Hematopoietic multipotent progenitor cell treated with erythropoietin and hydrocortisone succinate and interleukin-3 and kit ligand, for 8 days (in vitro differentiated cells): ENCODE measurements around the gene PRSS1.
"Not testable (repeated sequence)": the region's sequence is repeated elsewhere in the genome, so short reads cannot be mapped to it uniquely, and the experiment has no call there.

Source experiments
- DNase-seq: peaks from one replicate; pipeline ENCODE4 v3.0.0-alpha.2; 2015

PRSS1 gene

GRCh38 chr7:142749218-142749993, at the start of gene PRSS1:
Gene PRSS1, plus strand, starts transcription at chr7:142749472. Its CDS starts 13 bp downstream, at chr7:142749485.
- no peak for DNase-seq

DNA sequence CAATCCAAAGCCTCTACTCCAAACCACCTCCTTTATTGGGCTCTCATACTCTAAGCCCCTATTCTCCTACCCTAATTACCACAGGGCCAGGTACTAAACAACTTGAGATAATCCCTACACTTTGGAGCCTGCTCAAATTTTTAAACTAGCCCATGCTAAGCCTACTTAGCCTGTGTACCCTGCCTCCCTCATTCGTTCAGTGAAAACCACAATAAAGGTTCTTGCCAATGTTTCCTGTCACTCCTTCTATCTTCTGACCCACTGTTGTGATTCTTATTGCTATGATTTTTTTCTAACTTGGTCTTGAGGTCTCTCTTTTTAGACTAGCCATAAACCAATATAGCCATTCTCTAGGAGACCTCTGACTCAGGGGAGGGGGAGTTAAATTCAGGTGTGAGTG, 48.3 kb upstream of the PRSS1 start:
- not testable (repeated sequence) for DNase-seq

DNA sequence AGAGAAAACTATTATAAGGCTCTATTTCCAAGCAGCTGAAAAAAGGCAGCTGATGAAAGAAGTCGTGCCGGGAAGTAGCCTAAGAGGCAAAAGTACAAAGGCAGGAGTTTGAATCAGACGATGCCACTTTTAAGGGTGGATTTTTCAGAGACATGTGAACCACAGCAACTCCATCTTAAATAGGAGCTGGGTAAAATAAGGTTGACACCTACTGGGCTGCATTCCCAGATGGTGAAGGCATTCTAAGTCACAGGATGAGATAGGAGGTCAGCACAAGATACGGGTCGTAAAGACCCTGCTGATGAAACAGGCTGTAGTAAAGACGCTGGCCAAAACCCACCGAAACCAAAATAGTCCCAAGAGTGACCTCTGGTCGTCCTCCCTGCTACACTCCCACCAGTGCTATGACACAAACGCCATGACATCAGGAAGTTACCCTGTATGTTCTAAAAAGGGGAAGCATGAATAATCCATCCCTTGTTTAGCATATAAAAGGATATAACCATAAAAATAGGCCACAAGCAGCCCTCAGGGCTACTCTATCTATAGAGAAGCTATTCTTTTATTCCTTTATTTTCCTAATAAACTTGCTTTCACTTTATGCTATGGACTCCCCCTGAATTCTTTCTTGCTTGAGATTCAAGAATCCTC, 45.5 kb upstream of the PRSS1 start:
- no peak for DNase-seq

DNA sequence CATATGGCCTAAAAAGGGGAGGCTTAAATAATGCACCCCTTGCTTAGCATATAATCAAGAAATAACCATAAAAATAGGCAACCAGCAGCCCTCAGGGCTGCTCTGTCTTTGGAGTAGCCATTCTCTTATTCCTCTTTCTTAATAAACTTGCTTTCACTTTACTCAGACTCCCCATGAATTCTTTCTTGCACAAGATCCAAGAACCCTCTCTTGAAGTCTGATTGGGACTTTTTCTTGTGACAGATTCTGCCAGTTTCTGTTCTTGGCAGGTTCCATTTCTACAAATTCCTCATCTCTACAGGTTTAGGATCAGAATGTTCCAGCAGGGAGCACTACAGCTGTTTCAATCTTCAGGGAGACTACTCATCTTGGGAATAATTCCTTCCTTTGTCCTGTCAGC, 40.5 kb upstream of the PRSS1 start:
- DNase-seq, result not testable (repeated sequence)

- no peak for DNase-seq
These were observed 39.4 kb upstream of the PRSS1 start for GRCh38 chr7:142709921-142710320.

GRCh38 chr7:142711196-142711595, 38.1 kb upstream of the PRSS1 start:
- no peak for DNase-seq

DNA sequence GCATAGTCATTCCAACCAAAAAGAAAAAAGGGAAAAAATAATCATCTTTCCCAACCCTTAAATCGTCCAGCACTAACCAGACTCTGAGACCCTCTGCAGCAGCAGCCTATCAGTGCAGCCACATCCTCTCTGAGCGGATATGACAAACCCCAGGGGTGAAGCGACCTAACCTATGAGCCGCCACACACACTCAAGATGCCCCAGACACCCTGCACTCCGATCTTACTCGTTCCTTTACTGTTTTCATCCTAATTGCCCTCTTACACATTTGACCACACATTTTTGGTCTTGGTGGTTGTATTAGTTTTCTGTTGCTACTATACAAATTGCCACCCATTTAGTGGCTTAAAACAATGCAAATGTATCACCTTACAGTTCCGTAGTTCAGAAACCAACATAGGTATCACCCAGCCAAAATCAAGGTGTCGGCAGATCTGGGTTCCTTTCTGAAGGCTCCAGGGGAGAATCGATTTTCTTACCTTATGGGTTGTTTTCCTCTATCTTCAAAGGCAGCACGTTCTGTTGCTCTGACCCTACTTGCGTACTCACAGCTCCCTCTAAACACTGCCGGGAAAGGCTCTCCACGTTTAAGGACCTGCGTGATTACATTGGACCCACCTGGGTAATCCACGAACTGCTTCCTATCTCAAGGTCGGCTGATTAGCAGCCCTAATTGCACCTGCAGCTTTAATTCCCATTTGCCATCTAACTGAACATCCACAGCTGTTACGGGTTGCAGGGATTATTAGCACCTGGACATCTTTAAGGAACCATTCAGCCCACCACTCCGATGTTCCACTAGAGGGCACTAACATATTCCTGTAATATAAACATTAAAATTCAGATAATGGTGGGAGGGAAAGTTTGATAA, 37.3 kb upstream of the PRSS1 start:
- DNase-seq, result peak; percentile 43

DNA sequence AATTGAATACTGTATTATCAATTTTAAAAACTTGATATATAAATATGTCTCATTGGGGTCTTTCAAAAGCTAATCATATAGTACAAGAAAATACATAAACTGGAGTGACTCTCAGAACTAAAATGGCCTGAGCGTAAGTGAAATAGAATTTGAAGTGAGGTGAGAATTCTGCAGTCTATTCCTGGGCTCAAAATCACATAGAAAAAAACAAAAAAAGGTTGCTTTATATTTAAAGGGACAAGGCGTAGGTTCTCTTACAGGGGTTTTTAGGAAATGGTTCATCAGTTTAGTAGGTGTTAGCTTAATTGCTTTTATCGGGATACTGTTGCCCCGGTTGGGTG, 36.7 kb upstream of the PRSS1 start:
- DNase-seq, result no peak

GRCh38 chr7:142714375-142714774, 34.9 kb upstream of the PRSS1 start:
- peak; percentile 43 for DNase-seq

GRCh38 chr7:142716596-142716995, 32.7 kb upstream of the PRSS1 start:
- DNase-seq, result peak; percentile 40

DNA sequence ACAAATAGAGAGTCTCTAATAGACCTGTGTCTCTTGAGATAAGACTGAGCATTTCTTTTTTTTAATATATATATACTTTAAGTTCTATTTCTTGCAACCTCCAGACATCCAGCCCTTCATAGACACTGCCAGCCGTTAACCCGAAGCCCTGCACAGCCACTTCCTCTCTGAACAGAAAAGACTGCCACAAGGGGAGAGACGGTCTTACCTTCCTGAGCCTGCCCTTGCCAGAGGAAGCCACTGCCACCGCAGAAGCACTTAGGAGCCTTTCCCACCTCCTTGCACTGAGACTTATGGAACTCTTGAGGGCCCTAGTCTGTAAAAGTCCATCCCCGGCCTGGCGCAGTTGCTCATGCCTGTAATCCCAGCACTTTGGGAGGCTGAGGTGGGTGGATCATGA, 31.8 kb upstream of the PRSS1 start:
- DNase-seq, result peak; percentile 50

- no peak for DNase-seq
These were observed 31.0 kb upstream of the PRSS1 start for GRCh38 chr7:142718313-142718712.

DNA sequence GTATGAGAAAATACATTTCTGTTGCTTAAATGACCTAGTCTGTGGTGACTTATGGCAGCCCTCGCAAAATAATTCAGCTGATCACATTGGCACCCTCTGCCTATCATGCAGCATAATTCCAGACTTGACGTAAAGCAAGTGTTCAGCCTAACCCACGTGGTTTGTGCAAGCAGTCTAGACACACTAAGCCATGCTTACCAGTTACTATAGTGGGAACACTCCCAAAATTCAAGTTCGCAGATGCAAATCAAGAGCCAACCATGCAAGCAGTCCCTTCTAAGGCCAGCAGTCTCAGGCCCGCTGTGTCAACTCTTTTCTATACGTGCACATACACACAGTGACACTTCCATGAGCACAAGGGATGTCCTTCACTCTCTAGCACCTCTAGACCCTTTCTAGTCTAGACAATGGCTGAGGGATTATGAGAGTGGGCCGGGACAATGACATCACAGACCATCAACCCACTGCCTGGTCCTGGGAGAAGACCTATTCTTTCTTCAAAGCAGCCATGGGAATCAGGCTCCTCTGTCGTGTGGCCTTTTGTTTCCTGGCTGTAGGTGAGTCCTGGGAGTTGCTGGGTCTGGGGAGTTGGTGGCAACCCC, 29.0 kb upstream of the PRSS1 start:
- no peak for DNase-seq

GRCh38 chr7:142720986-142721385, 28.3 kb upstream of the PRSS1 start:
- DNase-seq, result no peak

DNA sequence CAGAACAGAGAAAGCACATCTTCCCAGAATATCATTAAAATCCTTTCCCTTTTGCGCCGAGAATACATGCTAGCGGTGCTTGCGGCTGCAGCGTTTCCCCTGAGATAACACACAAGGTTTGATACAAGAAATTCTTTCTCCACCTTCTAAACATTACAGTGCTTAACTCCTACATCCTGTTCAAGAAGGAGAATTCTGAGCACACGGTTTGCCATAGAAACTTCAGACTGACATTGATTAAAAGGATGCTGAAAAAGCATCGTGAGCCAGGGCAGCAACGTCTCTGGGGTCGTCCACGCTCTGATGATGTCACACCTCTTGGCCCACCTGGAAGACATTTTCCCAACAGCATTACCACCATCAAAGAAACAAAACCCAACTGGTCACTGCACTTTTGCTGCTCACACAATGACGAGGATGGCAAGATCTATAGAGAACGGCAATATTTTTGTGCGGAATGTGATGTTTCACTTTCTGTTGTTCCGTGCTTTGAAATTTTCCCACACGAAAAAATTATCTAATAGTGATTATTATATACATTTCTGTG, 27.0 kb upstream of the PRSS1 start:
- DNase-seq, result no peak

- DNase-seq, result no peak
These were observed 16.0 kb upstream of the PRSS1 start for GRCh38 chr7:142733271-142733670.

- DNase-seq, result no peak
These were observed 9.3 kb upstream of the PRSS1 start for GRCh38 chr7:142739923-142740492.

DNA sequence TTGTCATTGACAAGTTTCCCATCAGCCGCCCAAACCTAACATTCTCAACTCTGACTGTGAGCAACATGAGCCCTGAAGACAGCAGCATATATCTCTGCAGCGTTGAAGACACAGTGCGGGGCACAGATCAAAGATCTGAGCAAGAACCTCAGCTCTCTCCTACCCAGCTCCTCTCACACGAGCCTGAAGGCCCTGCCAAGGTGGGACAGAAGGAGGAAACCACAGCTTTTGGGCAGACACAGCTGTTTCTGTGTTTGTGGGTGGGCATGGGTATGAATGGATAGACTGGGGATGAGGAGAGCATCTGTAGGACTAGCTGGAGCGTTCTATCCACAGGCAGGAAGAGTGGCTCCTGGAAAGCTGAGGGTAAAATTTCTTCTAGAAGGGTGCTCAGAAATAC, 8.5 kb upstream of the PRSS1 start:
- DNase-seq, result no peak

GRCh38 chr7:142741932-142742331, 7.3 kb upstream of the PRSS1 start:
- not testable (repeated sequence) for DNase-seq

DNA sequence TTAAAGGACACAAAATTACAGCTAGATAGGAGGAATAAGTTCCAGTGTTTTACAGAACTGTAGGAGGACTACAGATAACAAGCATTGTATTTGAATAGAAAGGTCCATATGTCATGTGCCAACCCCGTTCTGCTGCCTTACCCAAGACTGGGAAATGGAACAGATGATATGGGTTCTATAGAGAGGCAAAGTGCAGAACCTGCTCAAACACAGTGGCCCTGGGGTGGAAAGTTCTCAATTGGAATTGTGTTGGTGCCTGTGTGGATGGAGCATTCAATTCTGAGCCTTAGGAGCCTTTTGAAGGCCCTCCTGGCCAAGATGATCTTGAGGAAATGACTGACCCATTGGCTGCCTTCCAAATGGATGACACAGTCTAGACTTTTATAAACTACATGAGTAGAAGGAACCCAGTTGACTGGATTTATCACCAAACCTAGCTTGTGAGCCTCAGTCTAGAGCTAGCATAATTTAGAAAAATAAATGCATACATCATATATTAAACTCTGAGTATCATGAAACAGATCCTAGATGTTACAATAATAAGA, 4.1 kb upstream of the PRSS1 start:
- no peak for DNase-seq

DNA sequence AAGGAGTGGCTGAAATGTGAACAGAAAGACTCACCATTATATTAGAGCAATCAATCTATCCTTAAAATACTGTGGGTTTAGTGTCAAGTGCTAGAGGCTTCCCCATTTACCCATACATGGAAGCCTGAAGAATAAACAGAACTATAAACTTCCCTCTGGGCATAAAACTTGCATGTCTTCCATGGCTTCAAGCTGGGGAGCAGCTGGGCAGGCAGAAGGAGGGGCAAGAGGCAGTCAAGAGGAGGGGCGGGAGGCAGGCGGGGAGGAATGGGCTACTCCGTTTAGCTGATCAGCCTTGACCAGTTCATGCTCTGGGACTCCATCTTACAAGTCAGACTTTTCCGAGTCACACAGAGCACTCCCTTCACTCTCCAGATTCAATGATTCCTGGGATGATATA, 3.5 kb upstream of the PRSS1 start:
- DNase-seq, result no peak

DNA sequence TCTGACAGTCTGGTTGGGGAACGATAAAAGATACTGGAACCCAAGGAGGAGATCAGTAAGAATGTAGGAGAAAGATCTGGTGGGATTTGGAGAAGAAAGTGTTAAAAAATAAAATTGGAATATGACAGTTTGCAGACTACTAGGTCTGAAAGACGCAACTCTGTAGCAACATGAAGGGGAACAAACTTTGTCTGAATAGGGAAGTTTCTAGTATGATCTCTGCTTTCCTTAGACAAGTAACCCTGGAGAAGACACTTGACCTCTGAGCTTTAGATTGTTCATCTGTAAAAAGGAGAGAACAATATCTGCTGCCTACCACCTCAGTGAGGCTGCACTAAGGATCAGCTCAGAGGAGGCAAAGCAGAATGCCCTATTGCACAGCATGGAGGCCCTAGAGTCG, 3.0 kb upstream of the PRSS1 start:
- DNase-seq, result no peak
